ENCODE measurements around the gene FGFR3.

FGFR3 gene

GRCh38 chr4:1750381-1751154 lies 42.5 kb upstream of the FGFR3 start:
- Histone ChIP-seq H3K9me3 (no peaks in the 10 kb centered on the region), H3K27me3 (no peaks in the 10 kb centered on the region), H3K36me3 (no peaks in the 10 kb centered on the region), H3K4me1 (peaks cover 6% of the 10 kb centered on the region), H3K4me3 (ENCODE audit: low read depth, low read length) (no peak overlapping the region)
- no peak for TF ChIP-seq CTCF (IDR thresholded peaks at IDR 0.05; ENCODE audit: low read depth, low read length)
- no peak for DNase-seq

- no peak overlapping the region for H3K4me3 ChIP-seq (ENCODE audit: low read depth, low read length)
- TF ChIP-seq CTCF (IDR thresholded peaks at IDR 0.05; ENCODE audit: low read depth, low read length), result no peak
- H3K36me3 ChIP-seq, result no peaks in the 10 kb centered on the region
- no peaks in the 10 kb centered on the region for H3K27me3 ChIP-seq
- H3K4me1 ChIP-seq, result peaks cover 6% of the 10 kb centered on the region
- no peak for DNase-seq
- H3K9me3 ChIP-seq, result no peaks in the 10 kb centered on the region
These were observed 41.8 kb upstream of the FGFR3 start for GRCh38 chr4:1751155-1751918.

- Histone ChIP-seq H3K4me3 (ENCODE audit: low read depth, low read length) (no peak overlapping the region), H3K9me3 (no peaks in the 10 kb centered on the region), H3K36me3 (no peaks in the 10 kb centered on the region), H3K27me3 (no peaks in the 10 kb centered on the region), H3K4me1 (peaks cover 6% of the 10 kb centered on the region)
- no peak for DNase-seq
- TF ChIP-seq CTCF (IDR thresholded peaks at IDR 0.05; ENCODE audit: low read depth, low read length), result no peak
These were observed 41.2 kb upstream of the FGFR3 start for GRCh38 chr4:1751919-1752283.

GRCh38 chr4:1752284-1753041 lies 40.6 kb upstream of the FGFR3 start:
- no peak for DNase-seq
- no peaks in the 10 kb centered on the region for H3K9me3 ChIP-seq
- no peak overlapping the region for H3K4me3 ChIP-seq (ENCODE audit: low read depth, low read length)
- no peaks in the 10 kb centered on the region for H3K36me3 ChIP-seq
- H3K4me1 ChIP-seq, result peaks cover 6% of the 10 kb centered on the region
- TF ChIP-seq CTCF (IDR thresholded peaks at IDR 0.05; ENCODE audit: low read depth, low read length), result no peak
- H3K27me3 ChIP-seq, result no peaks in the 10 kb centered on the region

- TF ChIP-seq CTCF (IDR thresholded peaks at IDR 0.05; ENCODE audit: low read depth, low read length), result no peak
These were observed 39.8 kb upstream of the FGFR3 start for GRCh38 chr4:1753294-1753696.

More at GRCh38 chr4:1753294-1753696, 39.8 kb upstream of the FGFR3 start:
- no peak for DNase-seq
- H3K4me1 ChIP-seq, result peaks cover 6% of the 10 kb centered on the region
- no peak overlapping the region for H3K4me3 ChIP-seq (ENCODE audit: low read depth, low read length)
- no peaks in the 10 kb centered on the region for H3K36me3 ChIP-seq
- H3K27me3 ChIP-seq, result no peaks in the 10 kb centered on the region
- no peaks in the 10 kb centered on the region for H3K9me3 ChIP-seq
